ENCODE measurements around the gene RTKN. TPM values are rescaled to one million over a fixed set of nuclear protein-coding genes. Genes with fewer than 3 reads are reported as not detected.

RTKN gene
- total and polyA plus RNA-seq, 9 of the 15 experiments (the other 6 are each of a cell fraction or from before 2014, with no cell fraction given): 0.14 to 6.9 (median 3.6) TPM

DNA sequence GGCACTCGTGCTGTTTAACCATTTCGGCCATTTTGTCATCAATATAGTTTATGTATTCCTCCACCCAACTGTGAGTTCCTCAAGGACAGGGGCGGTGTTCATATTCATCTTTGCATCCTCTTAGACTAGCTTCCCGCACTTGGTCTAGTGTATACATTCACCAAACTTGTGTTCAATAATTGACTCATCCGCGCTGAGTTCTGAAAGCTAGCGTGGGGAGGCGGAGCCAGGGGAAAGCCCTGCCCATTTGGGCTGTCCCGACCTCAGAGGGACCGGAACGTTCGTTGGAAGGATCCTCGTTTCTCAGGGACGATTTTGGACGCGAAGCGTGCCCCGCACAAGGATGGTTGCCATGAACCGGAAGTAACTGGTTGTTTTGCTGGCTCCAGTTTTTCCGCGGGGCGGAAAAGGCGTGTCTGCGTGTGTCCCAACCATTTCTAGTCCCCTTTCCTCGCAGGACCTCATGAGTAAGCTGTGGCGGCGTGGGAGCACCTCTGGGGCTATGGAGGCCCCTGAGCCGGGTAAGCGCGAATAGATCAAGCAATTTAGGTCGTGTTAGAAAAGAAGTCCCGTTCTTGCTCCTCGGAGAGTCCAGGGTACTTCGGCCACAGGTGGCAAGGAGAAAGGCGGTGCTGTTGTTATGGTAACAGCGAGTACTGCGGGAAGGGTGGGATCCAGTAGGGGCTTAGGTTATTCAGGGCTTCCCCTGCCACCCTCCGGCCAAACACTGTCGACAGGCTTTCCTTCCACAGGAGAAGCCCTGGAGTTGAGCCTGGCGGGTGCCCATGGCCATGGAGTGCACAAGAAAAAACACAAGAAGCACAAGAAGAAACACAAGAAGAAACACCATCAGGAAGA, 13.1 kb upstream of the RTKN start, which contains the start of gene INO80B (continued):
- TF ChIP-seq, protein P1, sequence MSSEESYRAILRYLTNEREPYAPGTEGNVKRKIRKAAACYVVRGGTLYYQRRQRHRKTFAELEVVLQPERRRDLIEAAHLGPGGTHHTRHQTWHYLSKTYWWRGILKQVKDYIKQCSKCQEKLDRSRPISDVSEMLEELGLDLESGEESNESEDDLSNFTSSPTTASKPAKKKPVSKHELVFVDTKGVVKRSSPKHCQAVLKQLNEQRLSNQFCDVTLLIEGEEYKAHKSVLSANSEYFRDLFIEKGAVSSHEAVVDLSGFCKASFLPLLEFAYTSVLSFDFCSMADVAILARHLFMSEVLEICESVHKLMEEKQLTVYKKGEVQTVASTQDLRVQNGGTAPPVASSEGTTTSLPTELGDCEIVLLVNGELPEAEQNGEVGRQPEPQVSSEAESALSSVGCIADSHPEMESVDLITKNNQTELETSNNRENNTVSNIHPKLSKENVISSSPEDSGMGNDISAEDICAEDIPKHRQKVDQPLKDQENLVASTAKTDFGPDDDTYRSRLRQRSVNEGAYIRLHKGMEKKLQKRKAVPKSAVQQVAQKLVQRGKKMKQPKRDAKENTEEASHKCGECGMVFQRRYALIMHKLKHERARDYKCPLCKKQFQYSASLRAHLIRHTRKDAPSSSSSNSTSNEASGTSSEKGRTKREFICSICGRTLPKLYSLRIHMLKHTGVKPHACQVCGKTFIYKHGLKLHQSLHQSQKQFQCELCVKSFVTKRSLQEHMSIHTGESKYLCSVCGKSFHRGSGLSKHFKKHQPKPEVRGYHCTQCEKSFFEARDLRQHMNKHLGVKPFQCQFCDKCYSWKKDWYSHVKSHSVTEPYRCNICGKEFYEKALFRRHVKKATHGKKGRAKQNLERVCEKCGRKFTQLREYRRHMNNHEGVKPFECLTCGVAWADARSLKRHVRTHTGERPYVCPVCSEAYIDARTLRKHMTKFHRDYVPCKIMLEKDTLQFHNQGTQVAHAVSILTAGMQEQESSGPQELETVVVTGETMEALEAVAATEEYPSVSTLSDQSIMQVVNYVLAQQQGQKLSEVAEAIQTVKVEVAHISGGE (CRISPR knock-in tag; IDR thresholded peaks at IDR 0.05): peak; percentile 97 to 100 (median 99)
- TF ChIP-seq, protein P2, sequence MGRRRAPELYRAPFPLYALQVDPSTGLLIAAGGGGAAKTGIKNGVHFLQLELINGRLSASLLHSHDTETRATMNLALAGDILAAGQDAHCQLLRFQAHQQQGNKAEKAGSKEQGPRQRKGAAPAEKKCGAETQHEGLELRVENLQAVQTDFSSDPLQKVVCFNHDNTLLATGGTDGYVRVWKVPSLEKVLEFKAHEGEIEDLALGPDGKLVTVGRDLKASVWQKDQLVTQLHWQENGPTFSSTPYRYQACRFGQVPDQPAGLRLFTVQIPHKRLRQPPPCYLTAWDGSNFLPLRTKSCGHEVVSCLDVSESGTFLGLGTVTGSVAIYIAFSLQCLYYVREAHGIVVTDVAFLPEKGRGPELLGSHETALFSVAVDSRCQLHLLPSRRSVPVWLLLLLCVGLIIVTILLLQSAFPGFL (CRISPR knock-in tag; IDR thresholded peaks at IDR 0.05): peak; percentile 86
- 0 out of 2 replicates have a peak, but pooled peaks have one; percentile 51 for TF ChIP-seq HDAC6 (IDR thresholded peaks at IDR 0.05; ENCODE audit: low read depth, low read length)
- peak; percentile 85 for TF ChIP-seq POLR2A (conservative IDR thresholded peaks at IDR 0.05)
- peak in 1 of 2 experiments; percentile 71; a peak in 2 of 4 replicates for TF ChIP-seq NONO (IDR thresholded peaks at IDR 0.05; ENCODE audit: low read depth in 2 of 2, low read length in 1 of 2)
- no peak for TF ChIP-seq ZNF217 (CRISPR knock-in tag; IDR thresholded peaks at IDR 0.05)
- no peak for TF ChIP-seq ETS2 (tag; IDR thresholded peaks at IDR 0.05; ENCODE audit: borderline replicate concordance, poor library complexity, severe bottlenecking)
- TF ChIP-seq HNRNPLL (IDR thresholded peaks at IDR 0.05; ENCODE audit: low read depth, low read length, poor library complexity, severe bottlenecking): peak; percentile 96
- no peak for TF ChIP-seq ZNF76 (CRISPR knock-in tag; IDR thresholded peaks at IDR 0.05; ENCODE audit: borderline replicate concordance)
- no peak for TF ChIP-seq ATF1 (CRISPR knock-in tag; IDR thresholded peaks at IDR 0.05)
- peak; percentile 85 for TF ChIP-seq ATF1 (tag; IDR thresholded peaks at IDR 0.05)
- TF ChIP-seq SUPT5H (IDR thresholded peaks at IDR 0.05): peak; percentile 76; the same call in 1 of the 2 replicates
- peak in 1 of 2 experiments; percentile 77; a peak in 1 of 4 replicates for TF ChIP-seq SRF (CRISPR knock-in tag; IDR thresholded peaks at IDR 0.05)
- no peak for TF ChIP-seq HMG20B (CRISPR knock-in tag; IDR thresholded peaks at IDR 0.05)
- TF ChIP-seq ZNF282 (CRISPR knock-in tag; IDR thresholded peaks at IDR 0.05): no peak
- TF ChIP-seq U2AF2 (optimal IDR thresholded peaks at IDR 0.05; ENCODE audit: low read depth, low read length): no peak
- TF ChIP-seq GATAD2A (IDR thresholded peaks at IDR 0.05): no peak
- TF ChIP-seq, protein P3, sequence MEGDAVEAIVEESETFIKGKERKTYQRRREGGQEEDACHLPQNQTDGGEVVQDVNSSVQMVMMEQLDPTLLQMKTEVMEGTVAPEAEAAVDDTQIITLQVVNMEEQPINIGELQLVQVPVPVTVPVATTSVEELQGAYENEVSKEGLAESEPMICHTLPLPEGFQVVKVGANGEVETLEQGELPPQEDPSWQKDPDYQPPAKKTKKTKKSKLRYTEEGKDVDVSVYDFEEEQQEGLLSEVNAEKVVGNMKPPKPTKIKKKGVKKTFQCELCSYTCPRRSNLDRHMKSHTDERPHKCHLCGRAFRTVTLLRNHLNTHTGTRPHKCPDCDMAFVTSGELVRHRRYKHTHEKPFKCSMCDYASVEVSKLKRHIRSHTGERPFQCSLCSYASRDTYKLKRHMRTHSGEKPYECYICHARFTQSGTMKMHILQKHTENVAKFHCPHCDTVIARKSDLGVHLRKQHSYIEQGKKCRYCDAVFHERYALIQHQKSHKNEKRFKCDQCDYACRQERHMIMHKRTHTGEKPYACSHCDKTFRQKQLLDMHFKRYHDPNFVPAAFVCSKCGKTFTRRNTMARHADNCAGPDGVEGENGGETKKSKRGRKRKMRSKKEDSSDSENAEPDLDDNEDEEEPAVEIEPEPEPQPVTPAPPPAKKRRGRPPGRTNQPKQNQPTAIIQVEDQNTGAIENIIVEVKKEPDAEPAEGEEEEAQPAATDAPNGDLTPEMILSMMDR (IDR thresholded peaks at IDR 0.05 in 2 of 3, conservative IDR thresholded peaks at IDR 0.05 in 1 of 3; ENCODE audit: insufficient read depth in 2 of 3, low read depth in 1 of 3, low read length in 3 of 3): no peak
- TF ChIP-seq EP300 (IDR thresholded peaks at IDR 0.05; ENCODE audit: low read length): no peak; the same call in none of the 2 replicates
- no peak for TF ChIP-seq MECOM (CRISPR knock-in tag; IDR thresholded peaks at IDR 0.05)
- no peak for TF ChIP-seq CBX8 (IDR thresholded peaks at IDR 0.05; ENCODE audit: borderline replicate concordance, extremely low read depth, low read depth, low read length, poor library complexity, severe bottlenecking)

Measured in K562 (cell line).